Natural killer cell (primary cell): Measurements from ENCODE around the gene NFIA. TPM values are rescaled to one million over a fixed set of nuclear protein-coding genes. Genes with fewer than 3 reads are reported as not detected.

ENCODE experiments used
- ATAC-seq, 3 donors: fragments of 150-1000 bp in 2 of 3; fragments of 200-7000 bp in 1 of 3; cut with Tn5 transposase; 1 replicate in 1 of 3; 2 replicates in 2 of 3; pipeline ENCODE4 v1.10.0; 2021; ENCODE audit warnings: mild to moderate bottlenecking in 2 of 3, moderate library complexity in 2 of 3
- DNase-seq, 2 donors: peaks; one replicate each; pipeline versions ENCODE4 v3.0.0 to v3.0.0-alpha.2; 2013 to 2021; ENCODE audit warnings: mixed read lengths in 1 of 2
- H3K27ac ChIP-seq: one replicate; pipeline ENCODE4 v1.5.1; 2013; ENCODE audit warnings: mild to moderate bottlenecking, low read length
- H3K27me3 ChIP-seq: one replicate; pipeline ENCODE4 v1.6.1; 2013; ENCODE audit warnings: low read length; ENCODE audit not compliant: control insufficient read depth, insufficient read depth
- H3K36me3 ChIP-seq: one replicate; pipeline ENCODE4 v1.6.1; 2013; ENCODE audit warnings: low read length; ENCODE audit not compliant: control insufficient read depth, insufficient read depth
- H3K4me1 ChIP-seq: one replicate; pipeline ENCODE4 v1.6.1; 2013; ENCODE audit warnings: low read length; ENCODE audit not compliant: control insufficient read depth, insufficient read depth
- H3K4me3 ChIP-seq: one replicate; pipeline ENCODE4 v1.5.1; 2013; ENCODE audit warnings: low read length
- H3K9me3 ChIP-seq: one replicate; pipeline ENCODE4 v1.6.1; 2013; ENCODE audit warnings: low read length; ENCODE audit not compliant: control insufficient read depth, insufficient read depth
- H3K27ac Mint-ChIP-seq, 2 donors: one replicate each; pipeline ENCODE4 v1.8.0; 2022; ENCODE audit warnings: mild to moderate bottlenecking in 2 of 2, mixed read lengths in 2 of 2, moderate library complexity in 1 of 2
- H3K27me3 Mint-ChIP-seq, 2 donors: one replicate each; pipeline ENCODE4 v1.8.0; 2022; ENCODE audit warnings: low read depth in 2 of 2, mixed read lengths in 2 of 2
- H3K36me3 Mint-ChIP-seq: one replicate; pipeline ENCODE4 v1.8.0; 2022; ENCODE audit warnings: mixed read lengths
- H3K4me1 Mint-ChIP-seq, 2 donors: one replicate each; pipeline ENCODE4 v1.8.0; 2022; ENCODE audit warnings: mixed read lengths in 2 of 2
- H3K4me3 Mint-ChIP-seq: one replicate; pipeline ENCODE4 v1.8.0; 2022; ENCODE audit warnings: mild to moderate bottlenecking, moderate library complexity, mixed read lengths
- H3K9me3 Mint-ChIP-seq, 2 donors: one replicate each; pipeline ENCODE4 v1.8.0; 2022; ENCODE audit warnings: mixed read lengths in 2 of 2
- CTCF ChIP-seq: fragments of 200-600 bp; IDR thresholded peaks from one replicate; pipeline ENCODE4 v1.8.0; 2022; ENCODE audit warnings: antibody characterized with exemption
- WGBS: methylation state at CpG from one replicate; pipeline ENCODE4 v1.1.7; 2013; ENCODE audit warnings: missing lambda C conversion rate; ENCODE audit not compliant: insufficient coverage; 5-methylcytosine and 5-hydroxymethylcytosine counted together
- intact Hi-C: fragments of 100-400 bp; cut with micrococcal nuclease; formaldehyde crosslinking; loops from one replicate; pipeline ENCODE4 v1.14.2; 2022
- total RNA-seq, 4 donors: library from RNA; stranded (reverse); fragments of 120-200 nt in 1 of 4; gene quantifications; one replicate each; pipeline versions ENCODE4 v1.2.3 to v1.2.4, GENCODE V29; 2013 to 2022

The NFIA gene
- total RNA-seq, 3 donors from 2014 or later (not counting 1 experiment from before 2014, with no cell fraction given) = 3.5 to 6.5 (median 3.6) TPM

GRCh38 chr1:61376151-61376550 lies 293.8 kb downstream of the NFIA start:
- no peak overlapping the region for H3K4me3 ChIP-seq
- H3K4me3 Mint-ChIP-seq = no peak overlapping the region
- H3K27me3 ChIP-seq = no peaks in the 10 kb centered on the region
- intact Hi-C loops = no loop called here
- H3K9me3 Mint-ChIP-seq = no peaks in the 10 kb centered on the region
- WGBS = 100% methylated on average over 1 of the region's 2 CpGs
- ATAC-seq (no peak), DNase-seq (no peak)
- no peaks in the 10 kb centered on the region for H3K4me1 Mint-ChIP-seq
- H3K4me1 ChIP-seq = no peaks in the 10 kb centered on the region
- no peak for TF ChIP-seq CTCF
- no peaks in the 10 kb centered on the region for H3K36me3 Mint-ChIP-seq
- no peak overlapping the region for H3K27ac ChIP-seq
- H3K9me3 ChIP-seq = no peaks in the 10 kb centered on the region
- no peak overlapping the region for H3K27ac Mint-ChIP-seq
- H3K27me3 Mint-ChIP-seq = peaks cover 6 to 17% of the 10 kb centered on the region in 2 donors
- no peaks in the 10 kb centered on the region for H3K36me3 ChIP-seq

GRCh38 chr1:61377242-61377958 lies 295.0 kb downstream of the NFIA start:
- H3K9me3 Mint-ChIP-seq = no peaks in the 10 kb centered on the region
- DNase-seq (no peak), ATAC-seq (no peak)
- no peaks in the 10 kb centered on the region for H3K36me3 Mint-ChIP-seq
- H3K4me3 Mint-ChIP-seq = no peak overlapping the region
- no peak overlapping the region for H3K27ac ChIP-seq
- intact Hi-C loops = no loop called here
- H3K27me3 ChIP-seq = no peaks in the 10 kb centered on the region
- H3K27me3 Mint-ChIP-seq = peaks cover 6 to 17% of the 10 kb centered on the region in 2 donors
- no peak overlapping the region for H3K27ac Mint-ChIP-seq
- TF ChIP-seq CTCF = no peak
- 94% methylated on average over 4 of the region's 7 CpGs for WGBS
- no peaks in the 10 kb centered on the region for H3K9me3 ChIP-seq
- H3K36me3 ChIP-seq = no peaks in the 10 kb centered on the region
- H3K4me3 ChIP-seq = no peak overlapping the region
- H3K4me1 Mint-ChIP-seq = no peaks in the 10 kb centered on the region
- no peaks in the 10 kb centered on the region for H3K4me1 ChIP-seq

- Mint-ChIP-seq H3K36me3 (no peaks in the 10 kb centered on the region), H3K27me3 (peaks cover 6 to 17% of the 10 kb centered on the region in 2 donors), H3K4me1 (no peaks in the 10 kb centered on the region), H3K9me3 (no peaks in the 10 kb centered on the region), H3K4me3 (no peak overlapping the region), H3K27ac (no peak overlapping the region)
- 74% methylated on average over 3 of the region's 4 CpGs for WGBS
- H3K36me3 ChIP-seq = no peaks in the 10 kb centered on the region
- H3K4me3 ChIP-seq = no peak overlapping the region
- H3K27me3 ChIP-seq = no peaks in the 10 kb centered on the region
- H3K27ac ChIP-seq = no peak overlapping the region
- H3K9me3 ChIP-seq = no peaks in the 10 kb centered on the region
- no peaks in the 10 kb centered on the region for H3K4me1 ChIP-seq
- DNase-seq (no peak), ATAC-seq (no peak)
- no peak for TF ChIP-seq CTCF
- intact Hi-C loops = no loop called here
Measured at GRCh38 chr1:61378494-61379180, 296.3 kb downstream of the NFIA start.
